GM19035 (cell line): ENCODE measurements around the gene CLOCK.

Source experiments
- ATAC-seq: cut with Tn5 transposase; IDR thresholded peaks from one replicate; pipeline ENCODE4 v1.9.1; 2021; ENCODE audit not compliant: unreplicated experiment

The CLOCK gene

DNA sequence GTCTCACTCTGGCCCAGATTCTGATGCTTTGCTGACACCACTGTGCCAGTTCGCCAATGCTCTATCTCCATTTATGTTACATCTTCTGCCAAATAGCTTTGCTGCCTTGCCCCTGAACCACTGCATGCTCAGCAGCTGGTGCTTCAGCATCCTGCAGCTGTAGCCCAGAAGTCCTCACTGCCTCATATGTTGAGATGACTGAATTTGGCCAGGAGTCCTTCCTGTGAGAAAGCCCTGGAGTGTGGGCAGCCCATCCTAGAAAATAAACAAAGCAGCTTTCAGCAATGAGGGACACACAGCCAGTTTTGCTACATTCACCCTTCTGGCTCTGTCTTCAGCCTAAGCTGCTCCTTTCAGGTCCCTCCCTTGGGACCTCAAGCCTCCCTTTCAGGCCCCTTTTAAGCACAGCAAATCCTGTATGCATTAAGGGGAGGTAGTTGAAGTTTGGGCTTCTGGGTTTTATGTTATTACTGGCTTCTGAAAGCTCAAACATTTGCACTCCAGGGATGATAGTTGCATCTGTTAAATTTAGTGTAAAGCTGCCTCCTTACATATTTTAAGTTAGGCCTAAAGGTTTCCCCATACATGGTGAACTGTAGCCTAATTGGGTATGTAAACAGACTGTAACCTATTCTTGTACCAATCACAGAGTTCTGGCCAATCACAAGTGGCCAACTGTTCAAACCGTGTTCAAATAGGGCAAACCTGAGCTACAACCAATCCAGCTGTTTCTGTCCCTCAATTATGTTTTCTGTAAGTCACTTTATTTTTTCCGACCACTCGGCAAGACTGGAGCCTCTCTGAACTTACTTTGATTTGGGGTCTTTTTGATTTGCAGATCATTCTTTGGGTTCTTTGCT is 153.0 kb downstream of the CLOCK start:
- ATAC-seq: no peak

- ATAC-seq: no peak
Measured at GRCh38 chr4:55386840-55387239, 159.9 kb downstream of the CLOCK start.

DNA sequence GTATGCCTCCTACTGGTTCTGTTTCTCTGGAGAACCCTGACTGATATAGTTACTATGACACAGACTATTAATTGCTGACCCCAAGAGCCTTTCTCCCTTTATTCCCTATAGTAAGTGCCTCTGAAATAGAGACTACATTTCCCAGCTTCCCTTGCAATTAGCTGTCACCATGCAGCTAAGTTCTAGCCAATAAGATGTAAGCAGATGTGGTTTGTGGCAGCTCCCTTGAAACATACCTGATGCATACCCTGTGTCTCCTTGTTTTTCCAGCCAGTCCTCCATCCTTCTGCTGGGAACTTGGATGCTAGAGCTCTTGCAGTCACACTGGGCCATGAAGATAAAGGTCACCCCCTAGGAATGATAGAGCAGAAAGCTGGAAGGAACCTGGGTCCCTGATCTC is 160.6 kb downstream of the CLOCK start:
- ATAC-seq: peak; percentile 72

- ATAC-seq: no peak
Measured at GRCh38 chr4:55385201-55385649, 161.5 kb downstream of the CLOCK start.

GRCh38 chr4:55382488-55383003 is 164.2 kb downstream of the CLOCK start:
- ATAC-seq: no peak

GRCh38 chr4:55381502-55381901 is 165.2 kb downstream of the CLOCK start:
- ATAC-seq: no peak

DNA sequence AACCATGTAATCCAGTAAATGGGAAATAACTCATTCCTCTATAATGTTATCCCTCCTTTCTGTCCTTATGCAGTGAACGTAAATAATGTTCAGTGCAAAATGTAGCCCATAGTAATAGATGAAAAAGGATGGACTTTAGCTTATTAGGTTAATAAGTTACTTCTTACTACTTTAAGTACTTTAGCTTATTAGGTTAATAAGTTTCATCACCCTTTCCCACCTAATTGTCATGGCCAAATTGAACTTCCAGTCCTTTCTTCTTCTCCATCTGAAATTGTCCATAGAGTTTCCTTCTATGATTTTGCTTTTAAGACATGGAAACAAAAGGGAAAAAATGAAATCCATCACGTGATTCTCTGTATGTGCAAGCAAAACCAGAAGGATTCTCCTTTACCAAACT is 166.1 kb downstream of the CLOCK start:
- ATAC-seq: no peak

GRCh38 chr4:55378617-55379467 is 167.9 kb downstream of the CLOCK start:
- no peak for ATAC-seq
